Measurements from ENCODE around the gene POU2F3.

POU2F3 gene

GRCh38 chr11:120327311-120327710 lies 87.4 kb downstream of the POU2F3 start:
- no peak for DNase-seq (ENCODE audit: low read depth)
- no peak overlapping the region for H3K4me3 ChIP-seq (ENCODE audit: low read length)

GRCh38 chr11:120329556-120329955 lies 89.6 kb downstream of the POU2F3 start:
- no peak for DNase-seq (ENCODE audit: low read depth)
- no peak overlapping the region for H3K4me3 ChIP-seq (ENCODE audit: low read length)
- TF ChIP-seq, protein P1, sequence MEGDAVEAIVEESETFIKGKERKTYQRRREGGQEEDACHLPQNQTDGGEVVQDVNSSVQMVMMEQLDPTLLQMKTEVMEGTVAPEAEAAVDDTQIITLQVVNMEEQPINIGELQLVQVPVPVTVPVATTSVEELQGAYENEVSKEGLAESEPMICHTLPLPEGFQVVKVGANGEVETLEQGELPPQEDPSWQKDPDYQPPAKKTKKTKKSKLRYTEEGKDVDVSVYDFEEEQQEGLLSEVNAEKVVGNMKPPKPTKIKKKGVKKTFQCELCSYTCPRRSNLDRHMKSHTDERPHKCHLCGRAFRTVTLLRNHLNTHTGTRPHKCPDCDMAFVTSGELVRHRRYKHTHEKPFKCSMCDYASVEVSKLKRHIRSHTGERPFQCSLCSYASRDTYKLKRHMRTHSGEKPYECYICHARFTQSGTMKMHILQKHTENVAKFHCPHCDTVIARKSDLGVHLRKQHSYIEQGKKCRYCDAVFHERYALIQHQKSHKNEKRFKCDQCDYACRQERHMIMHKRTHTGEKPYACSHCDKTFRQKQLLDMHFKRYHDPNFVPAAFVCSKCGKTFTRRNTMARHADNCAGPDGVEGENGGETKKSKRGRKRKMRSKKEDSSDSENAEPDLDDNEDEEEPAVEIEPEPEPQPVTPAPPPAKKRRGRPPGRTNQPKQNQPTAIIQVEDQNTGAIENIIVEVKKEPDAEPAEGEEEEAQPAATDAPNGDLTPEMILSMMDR (IDR thresholded peaks at IDR 0.05; ENCODE audit: insufficient read depth, low read depth, low read length, missing control alignments) = no peak

More at GRCh38 chr11:120327311-120327710, 87.4 kb downstream of the POU2F3 start:
- TF ChIP-seq, protein P1 (IDR thresholded peaks at IDR 0.05; ENCODE audit: insufficient read depth, low read depth, low read length, missing control alignments) = no peak

DNA sequence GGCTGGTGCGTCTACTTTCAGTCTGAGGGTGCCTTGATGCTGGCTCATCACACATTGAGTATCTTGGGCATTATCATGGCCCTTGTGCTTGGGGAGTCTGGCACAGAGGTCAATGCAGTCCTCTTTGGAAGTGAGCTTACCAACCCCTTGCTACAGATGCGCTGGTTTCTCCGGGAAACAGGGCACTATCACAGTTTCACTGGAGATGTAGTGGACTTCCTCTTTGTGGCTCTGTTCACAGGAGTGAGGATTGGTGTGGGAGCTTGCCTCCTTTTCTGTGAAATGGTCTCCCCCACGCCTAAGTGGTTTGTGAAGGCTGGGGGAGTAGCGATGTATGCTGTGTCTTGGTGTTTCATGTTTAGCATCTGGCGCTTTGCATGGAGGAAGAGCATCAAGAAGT lies 90.1 kb downstream of the POU2F3 start:
- no peak for DNase-seq (ENCODE audit: low read depth)
- TF ChIP-seq, protein P1 (IDR thresholded peaks at IDR 0.05; ENCODE audit: insufficient read depth, low read depth, low read length, missing control alignments) = no peak
- H3K4me3 ChIP-seq (ENCODE audit: low read length) = no peak overlapping the region

GRCh38 chr11:120331301-120331996 lies 91.5 kb downstream of the POU2F3 start:
- peak; percentile 88 for DNase-seq (ENCODE audit: low read depth)
- TF ChIP-seq, protein P1 (IDR thresholded peaks at IDR 0.05; ENCODE audit: insufficient read depth, low read depth, low read length, missing control alignments) = no peak
- no peak overlapping the region for H3K4me3 ChIP-seq (ENCODE audit: low read length)

DNA sequence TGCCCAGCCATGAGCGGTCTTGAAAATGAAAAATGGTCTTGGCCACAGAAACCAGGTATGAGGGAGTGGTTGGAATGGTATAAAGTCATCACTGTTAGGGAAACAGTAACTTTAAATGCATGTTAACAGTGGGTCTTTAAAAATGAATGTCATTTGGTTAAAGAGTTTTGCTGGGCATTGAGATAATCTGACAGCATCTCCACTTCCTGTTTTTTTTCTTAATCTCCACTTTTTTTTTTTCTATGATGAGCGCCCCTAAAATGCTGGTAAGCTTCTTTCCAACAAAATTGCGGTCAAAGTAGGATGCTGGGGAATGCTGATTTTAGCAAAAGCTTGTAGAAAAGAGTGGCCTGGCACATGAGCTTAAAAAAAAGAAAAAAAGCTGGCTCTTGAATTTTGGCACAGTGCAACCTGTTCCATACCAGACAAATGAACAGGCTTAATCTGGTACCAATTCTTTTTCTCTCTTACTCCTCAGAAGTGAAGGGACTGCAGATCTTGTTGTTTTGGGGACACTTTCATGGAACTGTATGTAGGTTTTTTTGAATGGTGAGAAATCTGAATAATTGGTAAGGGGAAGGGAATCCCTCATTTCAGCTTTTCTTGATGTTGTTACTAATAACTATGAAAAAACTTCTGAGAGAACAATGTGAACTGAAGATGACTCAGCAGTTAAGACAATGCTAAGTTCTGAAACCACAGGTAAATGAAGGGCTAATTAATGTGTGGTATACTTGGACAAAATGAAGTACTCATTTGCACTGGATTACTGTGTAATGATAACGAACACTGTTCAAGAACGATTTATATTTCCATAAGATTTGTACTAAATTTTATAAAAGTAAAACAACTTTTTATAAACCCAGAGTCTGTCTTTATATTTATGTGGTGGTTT lies 93.1 kb downstream of the POU2F3 start:
- no peak overlapping the region for H3K4me3 ChIP-seq (ENCODE audit: low read length)
- TF ChIP-seq, protein P1 (IDR thresholded peaks at IDR 0.05; ENCODE audit: insufficient read depth, low read depth, low read length, missing control alignments) = no peak
- no peak for DNase-seq (ENCODE audit: low read depth)

DNA sequence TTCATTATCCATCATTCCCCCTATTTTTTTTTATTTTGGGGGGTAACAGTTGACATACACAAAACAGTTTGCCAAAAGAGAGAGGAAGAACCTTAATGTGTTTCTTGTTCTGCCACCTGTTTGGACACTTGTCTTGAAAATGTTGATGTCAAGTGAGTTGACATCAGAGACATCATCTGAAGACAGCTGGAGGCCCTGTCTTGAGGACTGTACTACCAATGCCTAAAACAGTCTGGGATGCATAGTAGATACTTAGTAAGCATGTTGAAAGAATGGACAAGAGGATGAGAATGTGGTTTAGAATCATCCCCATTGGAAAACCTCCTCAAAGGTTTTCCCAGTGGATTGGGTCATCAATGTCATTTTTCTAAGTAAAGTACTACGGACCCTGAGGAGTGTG lies 93.9 kb downstream of the POU2F3 start:
- TF ChIP-seq, protein P1 (IDR thresholded peaks at IDR 0.05; ENCODE audit: insufficient read depth, low read depth, low read length, missing control alignments) = no peak
- H3K4me3 ChIP-seq (ENCODE audit: low read length) = no peak overlapping the region

More for the DNA sequence above, 93.9 kb downstream of the POU2F3 start:
- no peak for DNase-seq (ENCODE audit: low read depth)

All from epithelial cell of esophagus (primary cell).